Spleen (tissue), 11 donors: ENCODE results near the gene MGAT4C. TPM values are rescaled to one million over a fixed set of nuclear protein-coding genes. Genes with fewer than 3 reads are reported as not detected.

Experiments
- DNase-seq: peaks from one replicate; pipeline ENCODE4 v3.0.0-alpha.2; 2020
- H3K27ac ChIP-seq, 8 donors: fragments of 200-600 bp; sonication (generic) in 7 of 8; 1 replicate in 4 of 8; 2 replicates in 4 of 8; pipeline versions ENCODE4 v1.5.0 to v1.8.0; 2016 to 2021; ENCODE audit warnings: inconsistent platforms in 4 of 8, mild to moderate bottlenecking in 4 of 8, moderate library complexity in 1 of 8
- H3K27me3 ChIP-seq, 7 donors: fragments of 200-600 bp; sonication (generic) in 6 of 7; replicated peaks in 1 of 7; 1 replicate in 4 of 7; 2 replicates in 3 of 7; pipeline versions ENCODE4 v1.5.0 to v1.8.0; 2016 to 2021; ENCODE audit warnings: inconsistent platforms in 3 of 7, mild to moderate bottlenecking in 1 of 7
- H3K36me3 ChIP-seq, 6 donors: fragments of 200-600 bp; sonication (generic) in 5 of 6; 1 replicate in 4 of 6; 2 replicates in 2 of 6; pipeline versions ENCODE4 v1.5.0 to v1.8.0; 2016 to 2021; ENCODE audit warnings: inconsistent platforms in 2 of 6
- H3K4me1 ChIP-seq, 6 donors: fragments of 200-600 bp; sonication (generic) in 5 of 6; 1 replicate in 3 of 6; 2 replicates in 3 of 6; pipeline versions ENCODE4 v1.5.0 to v1.8.0; 2016 to 2021; ENCODE audit warnings: inconsistent platforms in 3 of 6
- H3K4me3 ChIP-seq, 8 donors: fragments of 200-600 bp; sonication (generic) in 7 of 8; 1 replicate in 4 of 8; 2 replicates in 4 of 8; pipeline versions ENCODE4 v1.5.0 to v1.8.0; 2016 to 2021; ENCODE audit warnings: inconsistent platforms in 4 of 8, mild to moderate bottlenecking in 4 of 8, moderate library complexity in 2 of 8
- H3K9me3 ChIP-seq, 8 donors: fragments of 200-600 bp; sonication (generic) in 7 of 8; 1 replicate in 4 of 8; 2 replicates in 4 of 8; pipeline versions ENCODE4 v1.5.0 to v1.8.0; 2016 to 2021; ENCODE audit warnings: inconsistent platforms in 4 of 8
- CTCF ChIP-seq, 11 experiments: fragments of 200-600 bp in 7 of 11; fragments of 450-650 bp in 4 of 11; sonication (generic) in 4 of 11; IDR thresholded peaks in 8 of 11; conservative IDR thresholded peaks in 3 of 11; 1 replicate in 7 of 11; 2 replicates in 4 of 11; pipeline versions ENCODE4 v1.4.0 to v1.8.0; 2016 to 2021; ENCODE audit warnings: antibody characterized with exemption in 11 of 11, inconsistent platforms in 4 of 11, mild to moderate bottlenecking in 1 of 11
- POLR2A ChIP-seq, 3 donors: fragments of 450-650 bp; IDR thresholded peaks; one replicate each; pipeline ENCODE4 v1.5.1; 2017; ENCODE audit warnings: antibody characterized with exemption in 3 of 3, mild to moderate bottlenecking in 1 of 3
- POLR2AphosphoS5 ChIP-seq, 3 donors: sonication (generic); formaldehyde crosslinking; IDR thresholded peaks; one replicate each; pipeline ENCODE4 v1.5.1; 2017; ENCODE audit warnings: antibody characterized with exemption in 3 of 3
- WGBS, 5 donors: extraction: QIAGEN DNeasy Blood & Tissue Kit in 3 of 5; methylation state at CpG; one replicate each; pipeline versions ENCODE4 v1.1.5 to v1.1.7; 2013 to 2018; 5-methylcytosine and 5-hydroxymethylcytosine counted together
- intact Hi-C: fragments of 100-400 bp; cut with DNase I; formaldehyde crosslinking; loops from one replicate; pipeline ENCODE4 v1.15.0; 2023; ENCODE audit warnings: low total_unique reads
- polyA plus RNA-seq, 3 donors: library from polyadenylated mRNA; stranded (reverse); fragments of 200-250 nt; gene quantifications; one replicate each; pipeline ENCODE4 v1.2.1, GENCODE V29; 2013
- total RNA-seq, 7 donors: library from RNA; depleted of rRNA in 3 of 7; stranded (reverse); fragments of >200 nt in 3 of 7; fragmentation: NEBNext Ultra II Directional in 4 of 7; extraction: Animal tissue kit (Norgen Biotek cat#: 25700) in 4 of 7; gene quantifications; one replicate each; pipeline versions ENCODE4 v1.1.0 to v1.2.1, GENCODE V29; 2016 to 2021
- donor health status: healthy with polysubstance abuse.
- donor health status: DM: no; HTN: no; CAD: no; lungs with moderate emphysema.
- donor health status: DM: no; HTN: no; CAD: no.
- donor health status: Bipolar disorder and iron deficiency.
- donor health status: healthy.
- donor health status: DM: no; HTN: no; CAD: no.
- donor health status: DM: yes; HTN: yes; CAD: no.

Gene MGAT4C
- total and polyA plus RNA-seq, 10 donors = 0.03 TPM; not detected in 9

DNA sequence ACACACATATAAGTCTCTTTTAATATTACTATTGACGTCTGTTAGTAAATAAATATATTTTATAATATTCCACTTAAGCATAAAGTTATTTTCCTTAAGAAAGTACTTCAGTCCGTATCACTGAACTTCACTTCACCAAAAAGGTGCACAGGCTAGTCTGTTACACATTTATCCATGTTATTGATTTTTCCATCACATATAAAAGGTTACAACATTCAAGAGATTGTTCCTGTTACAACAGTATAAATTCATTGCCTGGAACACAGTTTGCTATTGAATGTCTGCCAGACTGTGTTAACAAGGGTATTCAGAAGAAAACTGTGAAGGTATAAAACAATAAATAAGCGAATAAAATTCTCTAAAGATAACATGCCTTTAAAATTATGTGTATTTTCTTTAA, 206.2 kb downstream of the MGAT4C start:
- Histone ChIP-seq H3K4me1 (no peaks in the 10 kb centered on the region), H3K27me3 (no peaks in the 10 kb centered on the region), H3K27ac (no peak overlapping the region), H3K4me3 (no peak overlapping the region), H3K36me3 (no peaks in the 10 kb centered on the region), H3K9me3 (peaks cover 0 to under 1% (median 0%) of the 10 kb centered on the region in 8 donors)
- no peak for DNase-seq
- intact Hi-C loops = no loop called here
- 73 to 87% (median 79%) methylated on average over 3 of the region's 3 CpGs for whole genome bisulfite sequencing, 5 donors
- no peak for TF ChIP-seq POLR2AphosphoS5 (IDR thresholded peaks at IDR 0.05)
- TF ChIP-seq CTCF (IDR thresholded peaks at IDR 0.05 in 8 of 11, conservative IDR thresholded peaks at IDR 0.05 in 3 of 11) = no peak
- no peak for TF ChIP-seq POLR2A (IDR thresholded peaks at IDR 0.05)

- Histone ChIP-seq H3K4me3 (no peak overlapping the region), H3K27me3 (no peaks in the 10 kb centered on the region), H3K4me1 (no peaks in the 10 kb centered on the region), H3K9me3 (peaks cover 0 to 50% (median 28%) of the 10 kb centered on the region in 8 donors), H3K27ac (no peak overlapping the region), H3K36me3 (no peaks in the 10 kb centered on the region)
- no peak for DNase-seq
- 73 to 85% (median 80%) methylated on average over 5 of the region's 5 CpGs for WGBS, 5 donors
- no peak for TF ChIP-seq CTCF (IDR thresholded peaks at IDR 0.05 in 8 of 11, conservative IDR thresholded peaks at IDR 0.05 in 3 of 11)
- TF ChIP-seq POLR2AphosphoS5 (IDR thresholded peaks at IDR 0.05) = no peak
- no peak for TF ChIP-seq POLR2A (IDR thresholded peaks at IDR 0.05)
- intact Hi-C loops = no loop called here
Observed at GRCh38 chr12:86044396-86044795, 211.8 kb downstream of the MGAT4C start.

GRCh38 chr12:86042062-86042461, 214.1 kb downstream of the MGAT4C start:
- TF ChIP-seq CTCF (IDR thresholded peaks at IDR 0.05 in 8 of 11, conservative IDR thresholded peaks at IDR 0.05 in 3 of 11) = no peak
- no peak for TF ChIP-seq POLR2A (IDR thresholded peaks at IDR 0.05)
- TF ChIP-seq POLR2AphosphoS5 (IDR thresholded peaks at IDR 0.05) = no peak
- Histone ChIP-seq H3K36me3 (no peaks in the 10 kb centered on the region), H3K27ac (no peak overlapping the region), H3K4me3 (no peak overlapping the region), H3K9me3 (peaks cover 0 to 70% (median 46%) of the 10 kb centered on the region in 8 donors), H3K4me1 (no peaks in the 10 kb centered on the region), H3K27me3 (no peaks in the 10 kb centered on the region)
- intact Hi-C loops = no loop called here
- no peak for DNase-seq
- WGBS, 5 donors = 56 to 76% (median 70%) methylated on average over 3 of the region's 3 CpGs

DNA sequence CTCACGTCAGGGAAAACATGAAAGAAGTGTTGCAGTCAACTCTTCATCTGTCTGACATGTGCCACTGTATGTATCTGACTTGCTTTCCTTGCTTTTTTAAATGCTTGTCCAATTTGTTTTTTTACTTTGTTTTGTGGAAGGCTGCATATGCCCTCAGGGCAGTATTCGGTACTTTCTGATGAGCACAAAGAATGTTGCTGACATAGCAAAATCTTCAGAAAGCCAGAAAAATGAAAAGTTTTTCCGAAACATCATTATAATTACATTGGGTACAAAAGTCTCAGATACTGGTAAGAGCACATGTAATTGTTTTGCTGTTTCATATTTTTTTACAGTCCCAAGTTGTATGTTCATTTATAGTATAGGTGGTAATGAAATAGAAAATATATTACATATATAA, 237.8 kb downstream of the MGAT4C start:
- 61 to 76% (median 69%) methylated on average over 3 of the region's 3 CpGs for WGBS, 5 donors
- H3K4me1 ChIP-seq = no peaks in the 10 kb centered on the region
- no peak for DNase-seq
- no peak overlapping the region for H3K27ac ChIP-seq
- no peaks in the 10 kb centered on the region for H3K27me3 ChIP-seq
- intact Hi-C loops = no loop called here
- TF ChIP-seq CTCF (IDR thresholded peaks at IDR 0.05 in 8 of 11, conservative IDR thresholded peaks at IDR 0.05 in 3 of 11) (no peak), POLR2AphosphoS5 (IDR thresholded peaks at IDR 0.05) (no peak), POLR2A (IDR thresholded peaks at IDR 0.05) (no peak)
- no peak overlapping the region for H3K4me3 ChIP-seq
- no peaks in the 10 kb centered on the region for H3K36me3 ChIP-seq
- peaks cover 0 to 10% (median 0%) of the 10 kb centered on the region in 8 donors for H3K9me3 ChIP-seq
